ENCODE data around the gene HBQ1.

DNA sequence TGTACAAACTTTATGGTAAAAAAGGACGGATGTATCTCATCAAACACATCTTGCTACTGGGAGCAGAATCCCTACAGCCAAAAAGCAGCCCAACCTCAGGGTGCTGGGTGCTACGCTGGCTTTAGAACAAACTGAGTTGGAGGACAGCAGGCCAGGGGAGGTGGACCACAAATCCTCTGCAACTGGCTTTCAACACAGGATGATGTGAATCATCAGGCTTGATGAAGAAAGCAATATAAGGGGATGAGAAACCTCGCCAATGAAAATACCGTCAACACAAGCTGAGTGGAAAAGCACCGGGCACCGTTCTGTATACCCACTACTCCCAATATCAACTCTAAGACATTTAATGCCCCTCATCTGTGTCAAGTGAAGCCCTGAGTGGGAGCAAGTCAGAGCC is 14.3 kb downstream of the HBQ1 start:
- TF ChIP-seq POLR2AphosphoS5 (IDR thresholded peaks at IDR 0.05) (no peak), CTCF (IDR thresholded peaks at IDR 0.05) (no peak)

Measured in sigmoid colon (tissue), 4 donors.